Natural killer cell (primary cell): Measurements from ENCODE around the gene NUP214. TPM values are rescaled to one million over a fixed set of nuclear protein-coding genes. Genes with fewer than 3 reads are reported as not detected.

Experiments
- ATAC-seq, 3 donors: fragments of 150-1000 bp in 2 of 3; fragments of 200-7000 bp in 1 of 3; cut with Tn5 transposase; 1 replicate in 1 of 3; 2 replicates in 2 of 3; pipeline ENCODE4 v1.10.0; 2021; ENCODE audit warnings: mild to moderate bottlenecking in 2 of 3, moderate library complexity in 2 of 3
- DNase-seq, 2 donors: peaks; one replicate each; pipeline versions ENCODE4 v3.0.0 to v3.0.0-alpha.2; 2013 to 2021; ENCODE audit warnings: mixed read lengths in 1 of 2
- H3K27ac ChIP-seq: one replicate; pipeline ENCODE4 v1.5.1; 2013; ENCODE audit warnings: mild to moderate bottlenecking, low read length
- H3K27me3 ChIP-seq: one replicate; pipeline ENCODE4 v1.6.1; 2013; ENCODE audit warnings: low read length; ENCODE audit not compliant: control insufficient read depth, insufficient read depth
- H3K36me3 ChIP-seq: one replicate; pipeline ENCODE4 v1.6.1; 2013; ENCODE audit warnings: low read length; ENCODE audit not compliant: control insufficient read depth, insufficient read depth
- H3K4me1 ChIP-seq: one replicate; pipeline ENCODE4 v1.6.1; 2013; ENCODE audit warnings: low read length; ENCODE audit not compliant: control insufficient read depth, insufficient read depth
- H3K4me3 ChIP-seq: one replicate; pipeline ENCODE4 v1.5.1; 2013; ENCODE audit warnings: low read length
- H3K9me3 ChIP-seq: one replicate; pipeline ENCODE4 v1.6.1; 2013; ENCODE audit warnings: low read length; ENCODE audit not compliant: control insufficient read depth, insufficient read depth
- H3K27ac Mint-ChIP-seq, 2 donors: one replicate each; pipeline ENCODE4 v1.8.0; 2022; ENCODE audit warnings: mild to moderate bottlenecking in 2 of 2, mixed read lengths in 2 of 2, moderate library complexity in 1 of 2
- H3K27me3 Mint-ChIP-seq, 2 donors: one replicate each; pipeline ENCODE4 v1.8.0; 2022; ENCODE audit warnings: low read depth in 2 of 2, mixed read lengths in 2 of 2
- H3K36me3 Mint-ChIP-seq: one replicate; pipeline ENCODE4 v1.8.0; 2022; ENCODE audit warnings: mixed read lengths
- H3K4me1 Mint-ChIP-seq, 2 donors: one replicate each; pipeline ENCODE4 v1.8.0; 2022; ENCODE audit warnings: mixed read lengths in 2 of 2
- H3K4me3 Mint-ChIP-seq: one replicate; pipeline ENCODE4 v1.8.0; 2022; ENCODE audit warnings: mild to moderate bottlenecking, moderate library complexity, mixed read lengths
- H3K9me3 Mint-ChIP-seq, 2 donors: one replicate each; pipeline ENCODE4 v1.8.0; 2022; ENCODE audit warnings: mixed read lengths in 2 of 2
- CTCF ChIP-seq: fragments of 200-600 bp; IDR thresholded peaks from one replicate; pipeline ENCODE4 v1.8.0; 2022; ENCODE audit warnings: antibody characterized with exemption
- WGBS: methylation state at CpG from one replicate; pipeline ENCODE4 v1.1.7; 2013; ENCODE audit warnings: missing lambda C conversion rate; ENCODE audit not compliant: insufficient coverage; 5-methylcytosine and 5-hydroxymethylcytosine counted together
- intact Hi-C: fragments of 100-400 bp; cut with micrococcal nuclease; formaldehyde crosslinking; loops from one replicate; pipeline ENCODE4 v1.14.2; 2022
- total RNA-seq, 4 donors: library from RNA; stranded (reverse); fragments of 120-200 nt in 1 of 4; gene quantifications; one replicate each; pipeline versions ENCODE4 v1.2.3 to v1.2.4, GENCODE V29; 2013 to 2022

Gene NUP214
- total RNA-seq, 3 donors from 2014 or later (not counting 1 experiment from before 2014, with no cell fraction given): 125 to 133 (median 132) TPM

DNA sequence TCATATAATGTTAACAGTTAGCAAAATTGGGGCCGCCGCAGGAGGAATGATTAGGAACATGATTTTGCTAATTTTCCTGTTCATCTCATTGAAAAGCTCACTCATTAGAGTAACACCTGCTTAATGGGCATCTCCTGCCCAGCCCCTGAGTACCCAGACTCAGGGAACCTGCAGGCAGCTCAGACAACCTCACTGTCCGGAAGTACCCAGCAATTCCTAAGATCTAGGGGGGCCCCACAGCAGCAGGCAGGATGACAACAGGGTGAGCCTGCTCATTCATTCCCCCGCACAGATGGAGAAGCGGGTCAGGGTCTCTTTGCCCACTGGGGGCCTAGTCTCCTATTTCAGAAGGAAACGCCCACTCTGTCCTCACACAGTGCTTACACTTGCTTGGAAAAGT, 138.3 kb downstream of the NUP214 start:
- Mint-ChIP-seq H3K4me3 (peak overlapping the region; percentile 62), H3K4me1 (peaks cover 43 to 57% of the 10 kb centered on the region in 2 donors), H3K9me3 (no peaks in the 10 kb centered on the region), H3K36me3 (peaks cover 8% of the 10 kb centered on the region), H3K27me3 (no peaks in the 10 kb centered on the region), H3K27ac (peak overlapping the region; percentile 91 to 95)
- peak overlapping the region; percentile 47 for H3K27ac ChIP-seq
- intact Hi-C loops: no loop called here
- peaks cover 75% of the 10 kb centered on the region for H3K4me1 ChIP-seq
- H3K9me3 ChIP-seq: no peaks in the 10 kb centered on the region
- peaks cover 56% of the 10 kb centered on the region for H3K36me3 ChIP-seq
- H3K4me3 ChIP-seq: no peak overlapping the region
- DNase-seq (no peak), ATAC-seq (no peak)
- TF ChIP-seq CTCF: no peak
- no peaks in the 10 kb centered on the region for H3K27me3 ChIP-seq
- 79% methylated on average over 6 of the region's 6 CpGs for WGBS

DNA sequence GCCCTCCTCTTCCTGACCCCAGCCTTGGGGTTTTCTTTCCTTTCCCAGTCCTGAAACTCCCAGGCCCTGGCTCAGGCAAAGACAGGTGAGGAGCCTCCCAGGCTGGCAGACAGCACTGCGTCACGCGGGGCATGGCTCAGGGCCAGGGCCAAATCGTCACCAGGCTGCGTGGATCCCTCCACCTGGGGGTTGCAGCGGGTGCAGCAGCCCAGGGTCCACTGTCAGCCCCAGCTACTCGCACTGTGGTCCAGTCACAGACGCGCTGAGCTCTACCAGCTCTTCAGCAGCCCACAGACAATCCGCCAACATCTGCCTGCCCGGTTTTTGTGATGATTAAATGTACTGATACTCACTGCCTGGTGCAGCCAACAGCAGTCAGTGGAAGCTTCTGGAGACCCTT, 138.8 kb downstream of the NUP214 start:
- 40% methylated on average over 11 of the region's 11 CpGs for WGBS
- Histone ChIP-seq H3K4me1 (peaks cover 79% of the 10 kb centered on the region), H3K4me3 (no peak overlapping the region), H3K27me3 (no peaks in the 10 kb centered on the region), H3K9me3 (no peaks in the 10 kb centered on the region), H3K36me3 (peaks cover 51% of the 10 kb centered on the region), H3K27ac (peak overlapping the region; percentile 47)
- ATAC-seq (peak; percentile 43 to 52 (median 45)), DNase-seq (peak in 1 of 2 donors; percentile 71)
- Mint-ChIP-seq H3K27me3 (no peaks in the 10 kb centered on the region), H3K4me3 (peak overlapping the region; percentile 62), H3K4me1 (peaks cover 43 to 59% of the 10 kb centered on the region in 2 donors), H3K36me3 (peaks cover 8% of the 10 kb centered on the region), H3K9me3 (no peaks in the 10 kb centered on the region), H3K27ac (peak overlapping the region; percentile 91 to 95)
- intact Hi-C loops: no loop called here
- TF ChIP-seq CTCF: no peak

DNA sequence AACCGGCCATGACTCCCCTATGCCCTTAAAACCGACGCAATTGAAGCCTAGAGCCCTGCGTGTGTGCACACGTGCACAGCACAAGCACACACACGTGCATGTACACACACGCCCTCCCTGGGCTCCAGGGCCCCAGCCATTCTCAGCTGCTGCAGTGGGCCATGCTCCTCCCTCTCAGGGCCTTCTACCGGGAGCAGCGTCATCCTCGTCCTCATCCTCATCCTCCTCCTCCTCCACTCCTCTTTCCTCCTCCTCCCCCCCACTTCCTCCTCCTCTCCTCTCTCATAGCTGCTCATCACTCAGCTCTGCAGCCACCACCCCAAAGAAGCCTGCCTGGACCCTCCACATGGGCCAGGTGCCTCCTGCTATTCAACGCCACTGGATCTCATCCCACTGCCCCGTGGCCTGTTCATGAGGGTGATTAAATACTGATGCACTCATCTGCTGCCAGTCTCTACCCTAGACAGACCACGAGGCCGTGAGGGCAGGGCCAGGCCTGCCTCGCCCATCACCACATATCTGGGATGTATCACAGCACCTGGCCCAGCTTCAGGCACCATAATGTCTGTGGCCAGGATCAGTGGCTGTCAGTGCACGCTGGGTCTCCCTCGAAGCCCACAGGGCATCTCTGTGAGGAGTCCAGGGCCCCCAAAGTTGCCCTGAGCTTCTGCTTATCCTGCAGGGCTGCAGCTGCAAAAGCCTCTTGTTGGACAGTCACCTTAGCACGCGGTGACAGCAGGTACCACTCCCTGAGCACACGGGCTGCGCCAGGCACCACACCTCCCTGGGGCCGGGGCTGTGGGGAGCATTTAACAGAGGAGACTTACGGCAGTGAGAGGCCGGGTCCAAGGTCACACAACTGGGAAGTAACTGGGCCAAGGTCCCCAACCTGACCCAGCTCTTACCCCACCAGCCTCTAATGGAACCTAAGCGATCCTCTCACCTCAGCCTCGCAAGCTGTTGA, 141.2 kb downstream of the NUP214 start:
- Mint-ChIP-seq H3K4me1 (peaks cover 60 to 75% of the 10 kb centered on the region in 2 donors), H3K27me3 (no peaks in the 10 kb centered on the region), H3K36me3 (peaks cover 8% of the 10 kb centered on the region), H3K27ac (peak overlapping the region; percentile 91 to 95), H3K4me3 (peak overlapping the region; percentile 75), H3K9me3 (no peaks in the 10 kb centered on the region)
- intact Hi-C loops: no loop called here
- Histone ChIP-seq H3K36me3 (peaks cover 28% of the 10 kb centered on the region), H3K27me3 (no peaks in the 10 kb centered on the region), H3K4me3 (no peak overlapping the region), H3K9me3 (no peaks in the 10 kb centered on the region), H3K27ac (peak overlapping the region; percentile 87), H3K4me1 (peaks cover 96% of the 10 kb centered on the region)
- DNase-seq (peak in 1 of 2 donors; percentile 67), ATAC-seq (no peak)
- WGBS: 59% methylated on average over 26 of the region's 26 CpGs
- TF ChIP-seq CTCF: no peak
